ENCODE results near the gene QKI.
A peak's percentile ranks its signal among the peaks of the same experiment; 100 is the strongest.

The QKI gene

GRCh38 chr6:163490826-163491577 lies 76.5 kb downstream of the QKI start:
- in situ Hi-C loops (cut with HindIII; ENCODE audit: low pct_unique_long_range_greater_than_20kb, low sequenced_read_pairs): no loop called here
- TF ChIP-seq JUND (IDR thresholded peaks at IDR 0.05; ENCODE audit: low read depth): no peak
- peak; percentile 1 to 90 for DNase-seq (ENCODE audit: low read depth in 1 of 2, low spot score in 1 of 2)

GRCh38 chr6:163491737-163492300 lies 77.3 kb downstream of the QKI start:
- TF ChIP-seq JUND (IDR thresholded peaks at IDR 0.05; ENCODE audit: low read depth): no peak
- DNase-seq (ENCODE audit: low read depth in 1 of 2, low spot score in 1 of 2): no peak
- in situ Hi-C loops (cut with HindIII; ENCODE audit: low pct_unique_long_range_greater_than_20kb, low sequenced_read_pairs): no loop called here

- in situ Hi-C loops (cut with HindIII; ENCODE audit: low pct_unique_long_range_greater_than_20kb, low sequenced_read_pairs): no loop called here
- TF ChIP-seq JUND (IDR thresholded peaks at IDR 0.05; ENCODE audit: low read depth): no peak
- no peak for DNase-seq (ENCODE audit: low read depth in 1 of 2, low spot score in 1 of 2)
These were observed 79.8 kb downstream of the QKI start for GRCh38 chr6:163494279-163494727.

- no peak for TF ChIP-seq JUND (IDR thresholded peaks at IDR 0.05; ENCODE audit: low read depth)
- DNase-seq (ENCODE audit: low read depth in 1 of 2, low spot score in 1 of 2): no peak
- in situ Hi-C loops (cut with HindIII; ENCODE audit: low pct_unique_long_range_greater_than_20kb, low sequenced_read_pairs): no loop called here
These were observed 81.7 kb downstream of the QKI start for GRCh38 chr6:163496205-163496604.

- no peak for DNase-seq (ENCODE audit: low read depth in 1 of 2, low spot score in 1 of 2)
- in situ Hi-C loops (cut with HindIII; ENCODE audit: low pct_unique_long_range_greater_than_20kb, low sequenced_read_pairs): no loop called here
- TF ChIP-seq JUND (IDR thresholded peaks at IDR 0.05; ENCODE audit: low read depth): no peak
These were observed 85.6 kb downstream of the QKI start for GRCh38 chr6:163500105-163500504.

GRCh38 chr6:163501026-163501425 lies 86.5 kb downstream of the QKI start:
- TF ChIP-seq JUND (IDR thresholded peaks at IDR 0.05; ENCODE audit: low read depth): no peak
- in situ Hi-C loops (cut with HindIII; ENCODE audit: low pct_unique_long_range_greater_than_20kb, low sequenced_read_pairs): no loop called here
- no peak for DNase-seq (ENCODE audit: low read depth in 1 of 2, low spot score in 1 of 2)

- no peak for DNase-seq (ENCODE audit: low read depth in 1 of 2, low spot score in 1 of 2)
- no peak for TF ChIP-seq JUND (IDR thresholded peaks at IDR 0.05; ENCODE audit: low read depth)
- in situ Hi-C loops (cut with HindIII; ENCODE audit: low pct_unique_long_range_greater_than_20kb, low sequenced_read_pairs): no loop called here
These were observed 86.9 kb downstream of the QKI start for GRCh38 chr6:163501439-163501838.

GRCh38 chr6:163504984-163505640 lies 90.6 kb downstream of the QKI start:
- no peak for DNase-seq (ENCODE audit: low read depth in 1 of 2, low spot score in 1 of 2)
- TF ChIP-seq JUND (IDR thresholded peaks at IDR 0.05; ENCODE audit: low read depth): no peak
- in situ Hi-C loops (cut with HindIII; ENCODE audit: low pct_unique_long_range_greater_than_20kb, low sequenced_read_pairs): no loop called here

- in situ Hi-C loops (cut with HindIII; ENCODE audit: low pct_unique_long_range_greater_than_20kb, low sequenced_read_pairs): no loop called here
- DNase-seq (ENCODE audit: low read depth in 1 of 2, low spot score in 1 of 2): no peak
- no peak for TF ChIP-seq JUND (IDR thresholded peaks at IDR 0.05; ENCODE audit: low read depth)
These were observed 93.4 kb downstream of the QKI start for GRCh38 chr6:163507965-163508364.

GRCh38 chr6:163513003-163513402 lies 98.5 kb downstream of the QKI start:
- no peak for DNase-seq (ENCODE audit: low read depth in 1 of 2, low spot score in 1 of 2)
- in situ Hi-C loops (cut with HindIII; ENCODE audit: low pct_unique_long_range_greater_than_20kb, low sequenced_read_pairs): no loop called here
- TF ChIP-seq JUND (IDR thresholded peaks at IDR 0.05; ENCODE audit: low read depth): no peak

GRCh38 chr6:163513570-163514166 lies 99.2 kb downstream of the QKI start:
- in situ Hi-C loops (cut with HindIII; ENCODE audit: low pct_unique_long_range_greater_than_20kb, low sequenced_read_pairs): no loop called here
- no peak for DNase-seq (ENCODE audit: low read depth in 1 of 2, low spot score in 1 of 2)
- TF ChIP-seq JUND (IDR thresholded peaks at IDR 0.05; ENCODE audit: low read depth): no peak

- no peak for TF ChIP-seq JUND (IDR thresholded peaks at IDR 0.05; ENCODE audit: low read depth)
- no peak for DNase-seq (ENCODE audit: low read depth in 1 of 2, low spot score in 1 of 2)
- in situ Hi-C loops (cut with HindIII; ENCODE audit: low pct_unique_long_range_greater_than_20kb, low sequenced_read_pairs): no loop called here
These were observed 102.4 kb downstream of the QKI start for GRCh38 chr6:163516908-163517307.

- in situ Hi-C loops (cut with HindIII; ENCODE audit: low pct_unique_long_range_greater_than_20kb, low sequenced_read_pairs): no loop called here
These were observed 106.4 kb downstream of the QKI start for GRCh38 chr6:163520956-163521355.

More at GRCh38 chr6:163520956-163521355, 106.4 kb downstream of the QKI start:
- DNase-seq (ENCODE audit: low read depth in 1 of 2, low spot score in 1 of 2): no peak
- no peak for TF ChIP-seq JUND (IDR thresholded peaks at IDR 0.05; ENCODE audit: low read depth)

Measured in T47D (cell line).